GM21360 (cell line): ENCODE results near the gene SWSAP1.
"Not testable (repeated sequence)": the region's sequence is repeated elsewhere in the genome, so short reads cannot be mapped to it uniquely, and the experiment has no call there.

Source experiments
- ATAC-seq: cut with Tn5 transposase; IDR thresholded peaks from one replicate; pipeline ENCODE4 v1.9.1; 2021; ENCODE audit warnings: mild to moderate bottlenecking, moderate library complexity; ENCODE audit not compliant: unreplicated experiment

The SWSAP1 gene

GRCh38 chr19:11378319-11379189, 4.1 kb downstream of the SWSAP1 start:
- ATAC-seq = no peak

- ATAC-seq = not testable (repeated sequence)
Observed at GRCh38 chr19:11379269-11379845, 4.9 kb downstream of the SWSAP1 start.

GRCh38 chr19:11379857-11380350, 5.4 kb downstream of the SWSAP1 start:
- no peak for ATAC-seq

- ATAC-seq = peak; percentile 56
Observed at GRCh38 chr19:11380653-11381537, 6.4 kb downstream of the SWSAP1 start.

GRCh38 chr19:11382898-11383705, 8.6 kb downstream of the SWSAP1 start:
- no peak for ATAC-seq

GRCh38 chr19:11383706-11384048, 9.2 kb downstream of the SWSAP1 start:
- ATAC-seq = no peak

- ATAC-seq = no peak
Observed at GRCh38 chr19:11384778-11385129, 10.3 kb downstream of the SWSAP1 start.

DNA sequence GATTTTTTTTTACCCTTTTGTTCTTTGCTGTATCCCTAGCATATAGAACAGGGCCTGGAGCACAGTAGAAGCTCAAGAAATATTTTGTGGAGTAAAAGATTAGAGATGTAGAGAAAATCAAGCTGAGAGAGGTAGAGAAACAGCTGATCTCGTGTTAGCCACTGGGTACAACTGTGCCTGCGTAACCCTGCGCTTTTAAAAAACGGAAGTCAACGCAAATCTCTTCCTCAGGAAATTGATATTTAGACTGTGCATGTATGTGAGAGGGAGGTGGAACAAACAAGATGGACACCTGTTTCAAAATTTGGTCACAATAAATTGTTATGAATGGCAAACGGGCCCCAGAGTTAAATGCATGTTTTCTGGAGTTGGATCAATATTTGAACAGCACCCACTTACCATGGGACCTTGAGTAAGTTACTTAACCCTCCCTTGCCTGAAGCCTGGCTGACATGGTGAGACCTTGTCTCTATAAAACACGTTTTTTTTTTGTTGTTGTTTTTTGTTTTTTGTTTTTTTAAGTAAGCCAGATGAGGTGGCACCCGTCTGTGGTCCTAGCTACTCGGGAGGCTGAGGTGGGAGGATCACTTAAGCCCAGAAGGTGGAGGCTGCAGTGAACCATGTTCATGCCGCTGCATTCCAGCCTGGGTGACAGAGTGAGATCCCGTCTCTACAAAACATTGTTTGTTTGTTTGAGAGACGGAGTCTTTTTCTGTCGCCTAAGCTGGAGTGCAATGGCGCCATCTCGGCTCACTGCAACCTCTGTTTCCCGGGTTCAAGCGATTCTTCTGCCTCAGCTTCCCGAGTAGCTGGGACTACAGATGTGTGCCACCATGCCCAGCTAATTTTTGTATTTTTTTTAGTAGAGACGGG, 12.9 kb downstream of the SWSAP1 start:
- no peak for ATAC-seq

DNA sequence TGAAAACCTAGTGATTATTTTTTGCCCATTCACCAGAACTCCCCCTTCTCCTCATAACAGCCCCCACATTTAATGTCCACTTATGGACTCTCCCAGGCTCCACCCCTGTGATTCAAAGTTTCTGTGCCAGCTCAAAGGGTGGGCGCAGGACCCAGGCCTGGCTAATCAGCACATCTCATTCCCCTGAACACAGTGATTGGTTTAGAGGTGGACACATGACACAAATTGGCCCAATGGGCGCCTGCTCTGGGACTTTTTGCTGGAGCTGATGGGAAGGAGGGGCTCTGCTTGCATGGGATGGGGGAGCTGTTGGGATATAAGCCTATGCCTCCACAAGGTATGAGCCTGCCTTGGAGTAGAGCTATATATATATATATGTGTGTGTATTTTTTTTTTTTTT, 15.9 kb downstream of the SWSAP1 start:
- no peak for ATAC-seq

GRCh38 chr19:11390933-11391680, 16.6 kb downstream of the SWSAP1 start:
- ATAC-seq = no peak

DNA sequence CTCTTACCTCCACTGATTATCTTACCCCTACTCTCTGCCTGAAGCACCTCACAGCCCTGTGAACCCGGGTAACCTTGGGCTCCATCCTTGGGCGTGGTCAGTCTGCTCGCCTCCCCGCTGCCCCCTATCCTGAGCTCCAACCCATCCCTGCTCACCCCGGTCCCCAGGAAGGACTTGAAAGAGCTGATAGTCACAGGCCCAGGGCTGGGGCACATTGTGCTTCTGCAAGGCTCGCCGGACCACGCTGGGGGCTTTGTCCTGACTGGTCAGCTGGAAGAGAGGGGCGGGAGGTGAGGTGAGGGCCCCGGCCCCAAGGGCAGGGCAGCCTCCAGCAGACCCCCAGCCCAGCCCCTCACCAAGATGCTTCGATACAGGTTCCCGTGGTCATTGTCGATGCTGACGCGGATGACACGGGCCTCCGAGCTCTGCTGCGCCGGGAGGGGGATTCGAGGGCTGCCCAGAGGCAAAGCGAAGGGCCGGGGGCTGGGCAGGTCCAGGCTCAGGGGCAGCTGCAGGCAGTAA, 22.7 kb downstream of the SWSAP1 start:
- no peak for ATAC-seq

DNA sequence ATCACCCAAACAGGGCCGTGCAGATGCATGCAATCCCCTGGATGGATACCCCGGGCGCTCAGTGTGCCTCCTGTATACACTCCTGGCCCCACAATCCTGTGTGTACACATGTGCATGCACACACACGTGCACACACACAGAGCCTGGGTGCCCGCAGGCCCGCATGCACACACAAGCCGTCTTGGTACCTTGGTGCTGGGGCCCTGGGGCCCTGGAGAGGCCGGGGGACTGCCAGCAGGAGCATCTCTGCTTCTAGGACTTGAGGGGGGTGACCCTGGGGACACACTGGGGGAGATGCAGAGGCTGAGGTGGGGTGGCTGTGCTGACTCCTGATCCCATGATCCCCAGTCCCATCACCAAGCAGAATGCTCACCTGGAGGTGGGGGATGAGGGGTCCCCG, 25.2 kb downstream of the SWSAP1 start:
- ATAC-seq = no peak

- ATAC-seq = no peak
Observed at GRCh38 chr19:11400798-11401197, 26.3 kb downstream of the SWSAP1 start.

GRCh38 chr19:11401808-11402543, 27.5 kb downstream of the SWSAP1 start:
- ATAC-seq = no peak

- no peak for ATAC-seq
Observed at GRCh38 chr19:11404588-11405222, 30.2 kb downstream of the SWSAP1 start.

- no peak for ATAC-seq
Observed at GRCh38 chr19:11405846-11406643, 31.6 kb downstream of the SWSAP1 start.
